T follicular helper cell (primary cell): ENCODE results near the gene CXorf49.

ENCODE experiments used
- DNase-seq: peaks from one replicate; pipeline ENCODE4 v3.0.0-alpha.2; 2020; ENCODE audit warnings: low read depth

CXorf49 gene

GRCh38 chrX:71671938-71672337, 46.1 kb downstream of the CXorf49 start:
- DNase-seq, result no peak

- DNase-seq, result no peak
Measured at GRCh38 chrX:71671043-71671780, 46.9 kb downstream of the CXorf49 start.

GRCh38 chrX:71669947-71670346, 48.1 kb downstream of the CXorf49 start:
- peak; percentile 19 for DNase-seq

GRCh38 chrX:71669492-71669891, 48.6 kb downstream of the CXorf49 start:
- DNase-seq, result no peak

- no peak for DNase-seq
Measured at GRCh38 chrX:71668248-71668595, 49.9 kb downstream of the CXorf49 start.

GRCh38 chrX:71667328-71668247, 50.5 kb downstream of the CXorf49 start, which contains the start of gene LOC101059915:
TSS of gene LOC101059915 (plus strand) at chrX:71667546.
- no peak for DNase-seq

GRCh38 chrX:71666240-71667223, 51.6 kb downstream of the CXorf49 start:
- DNase-seq, result no peak

- DNase-seq, result no peak
Measured at GRCh38 chrX:71665747-71666146, 52.3 kb downstream of the CXorf49 start.

GRCh38 chrX:71664889-71665491, 53.1 kb downstream of the CXorf49 start:
- DNase-seq, result no peak
